IPS-NIHi7 (cell line): ENCODE measurements around the gene SRP68.
"Not testable (repeated sequence)": the region's sequence is repeated elsewhere in the genome, so short reads cannot be mapped to it uniquely, and the experiment has no call there.

Experiments used
- DNase-seq: peaks from one replicate; pipeline ENCODE4 v3.0.0; 2012; ENCODE audit warnings: mixed read lengths; ENCODE audit errors: extremely low spot score

The SRP68 gene

GRCh38 chr17:76046064-76046463 is 26.3 kb downstream of the SRP68 start:
- DNase-seq: no peak

GRCh38 chr17:76044475-76045007 is 27.8 kb downstream of the SRP68 start:
- not testable (repeated sequence) for DNase-seq

DNA sequence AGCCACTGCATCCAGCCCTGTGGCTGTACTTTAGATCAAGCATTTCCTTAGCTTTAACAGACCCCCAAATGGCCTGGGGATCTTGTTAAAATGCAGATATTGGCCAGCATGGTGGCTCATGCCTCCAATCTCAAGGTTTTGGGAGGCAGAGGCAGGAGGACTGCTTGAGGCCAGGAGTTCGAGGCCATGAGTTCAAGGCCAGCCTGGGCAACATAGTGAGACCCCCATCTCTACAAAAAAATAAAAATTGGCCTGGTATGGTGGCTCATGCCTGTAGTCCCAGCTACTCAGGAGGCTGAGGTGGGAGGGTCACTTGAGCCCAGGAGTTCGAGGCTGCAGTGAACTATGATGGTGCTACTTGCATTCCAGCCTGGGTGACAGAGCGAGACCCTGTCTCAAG is 29.4 kb downstream of the SRP68 start:
- not testable (repeated sequence) for DNase-seq

DNA sequence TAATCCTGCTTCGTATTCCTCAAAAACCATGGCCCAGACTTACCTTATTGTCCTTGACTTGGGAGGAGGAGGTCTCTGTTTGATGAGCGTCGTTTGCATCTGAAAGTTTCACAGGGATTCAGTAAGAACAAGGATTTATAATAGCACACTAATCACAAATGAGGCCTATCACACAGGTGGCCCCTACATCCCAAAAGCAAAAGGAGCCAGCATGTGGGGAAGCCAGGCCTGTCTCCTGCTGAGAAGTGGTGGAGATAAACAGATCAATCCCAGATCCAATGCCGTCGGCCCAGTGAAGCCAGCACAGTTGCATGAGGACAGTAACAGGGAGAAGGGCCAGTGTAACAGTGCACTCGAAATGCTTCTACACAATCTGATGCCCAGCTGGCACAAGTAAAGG is 31.9 kb downstream of the SRP68 start:
- DNase-seq: no peak

DNA sequence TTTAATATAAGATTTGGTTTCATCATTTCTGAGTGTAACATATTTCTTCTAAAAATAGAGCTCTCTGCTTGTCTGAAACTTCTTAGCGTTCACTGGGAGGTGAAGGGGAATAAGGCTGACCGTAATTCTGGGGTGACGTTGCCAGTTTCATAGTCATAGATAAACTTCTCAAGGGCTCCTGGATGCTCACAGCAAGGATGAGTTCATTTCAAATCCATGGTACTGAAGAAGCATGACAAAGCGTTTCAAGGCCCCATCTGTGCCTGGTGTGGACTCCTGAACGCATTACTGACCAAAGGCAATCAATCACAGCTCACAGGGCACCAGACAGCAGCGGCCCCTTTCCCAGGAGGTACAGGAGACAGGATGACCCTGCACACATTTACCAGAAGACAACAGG is 33.2 kb downstream of the SRP68 start:
- DNase-seq: no peak

DNA sequence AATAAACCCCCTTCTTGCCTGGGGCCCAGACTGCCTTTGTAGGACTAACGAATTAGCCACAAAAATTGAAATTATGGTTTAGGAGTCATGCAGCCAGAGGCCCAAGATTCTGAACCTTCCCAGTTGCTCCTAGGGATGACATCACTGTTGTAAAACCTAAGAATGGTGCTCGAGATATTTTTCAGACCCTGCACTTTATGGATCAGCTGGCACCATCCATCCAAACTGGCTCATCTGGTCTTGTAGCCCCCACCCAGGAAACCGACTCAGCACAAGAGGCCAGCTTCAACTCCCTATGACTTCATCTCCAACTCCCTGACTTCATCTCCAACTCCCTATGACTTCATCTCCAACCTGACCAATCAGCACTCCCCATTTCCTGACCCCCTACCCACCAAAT is 34.3 kb downstream of the SRP68 start:
- no peak for DNase-seq

DNA sequence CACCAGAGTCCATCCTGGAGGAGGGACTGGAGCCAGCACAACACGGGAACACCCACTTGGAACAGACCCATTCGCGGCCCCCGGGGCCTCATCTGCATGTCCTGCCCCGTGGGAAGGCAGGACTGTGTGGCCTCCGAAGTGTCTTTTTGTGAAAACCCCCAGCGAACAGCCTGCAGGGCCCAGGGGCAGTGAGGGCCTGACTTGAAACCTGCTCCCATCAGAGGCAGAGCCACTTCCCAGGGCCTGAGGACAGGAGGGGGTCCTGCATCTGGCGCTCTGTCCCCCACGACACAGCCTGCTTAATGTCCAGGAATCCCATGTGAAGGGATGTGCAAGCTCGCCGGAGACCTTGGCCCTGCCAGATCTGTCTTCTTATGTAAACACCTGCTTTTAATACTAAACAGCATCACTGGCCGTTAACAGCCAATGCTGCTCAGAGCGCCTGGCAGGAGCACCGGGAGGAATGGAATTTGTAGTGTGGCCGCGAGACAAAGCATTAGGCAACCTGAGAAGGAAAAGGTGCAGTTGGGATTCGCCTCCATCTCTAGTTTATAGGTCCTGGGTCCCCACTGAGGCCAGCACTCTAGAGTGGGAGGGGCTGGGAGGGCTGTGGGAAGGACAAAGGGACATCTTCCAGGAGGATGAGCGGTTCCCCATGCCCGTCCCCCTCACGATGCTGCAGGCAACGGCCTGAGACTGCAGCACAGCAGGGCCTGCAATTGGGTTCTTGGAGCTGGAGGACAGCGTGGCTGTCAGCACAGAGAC is 35.6 kb downstream of the SRP68 start:
- DNase-seq: peak; percentile 48

GRCh38 chr17:76034428-76035350 is 37.6 kb downstream of the SRP68 start:
- DNase-seq: no peak

GRCh38 chr17:76033139-76033538 is 39.2 kb downstream of the SRP68 start:
- no peak for DNase-seq

GRCh38 chr17:76032780-76033108 is 39.6 kb downstream of the SRP68 start:
- DNase-seq: no peak

- DNase-seq: no peak
Observed at GRCh38 chr17:76032073-76032779, 40.1 kb downstream of the SRP68 start.

DNA sequence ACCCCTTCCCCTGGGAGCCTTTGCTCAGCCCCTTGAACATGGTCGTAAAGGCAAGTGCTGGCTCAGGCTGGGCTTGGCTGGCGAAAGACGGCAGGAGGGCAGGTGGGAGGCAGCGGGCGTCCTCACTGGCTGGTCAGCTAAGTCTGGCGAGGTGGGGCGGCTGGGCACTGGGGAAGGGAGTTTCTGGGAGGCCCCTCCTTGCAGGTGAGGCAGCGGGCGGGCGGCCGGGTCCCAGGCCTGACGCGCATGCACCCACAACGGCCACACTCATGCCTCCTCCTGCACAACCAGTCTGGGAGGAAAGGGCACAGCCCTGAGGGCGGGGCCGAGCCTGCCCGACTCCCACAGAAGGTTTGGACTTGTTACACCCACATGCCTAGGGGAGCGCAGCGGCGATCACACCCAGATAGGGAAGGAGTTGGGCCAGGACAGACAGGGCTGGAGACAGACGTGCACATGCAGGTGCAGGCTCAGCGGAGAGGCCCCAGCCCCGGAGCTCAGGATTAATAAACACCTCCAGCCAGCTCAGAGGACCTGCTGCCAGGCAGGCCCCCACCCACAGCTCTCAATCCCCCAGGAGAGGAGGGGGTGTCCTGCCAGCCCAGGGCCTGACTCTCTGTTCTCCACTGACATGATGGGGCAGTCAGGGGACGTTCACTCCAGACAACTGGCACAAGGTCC is 45.0 kb downstream of the SRP68 start, which contains the start of gene EVPL:
EVPL (minus strand) TSS at position 148 of the 681 bp plus-strand sequence; CDS start at position 40, 108 bp downstream.
- DNase-seq: no peak

- no peak for DNase-seq
Observed at GRCh38 chr17:76026714-76027158, 45.6 kb downstream of the SRP68 start.

- DNase-seq: no peak
Observed at GRCh38 chr17:76025294-76025693, 47.0 kb downstream of the SRP68 start.

GRCh38 chr17:76024353-76024752 is 48.0 kb downstream of the SRP68 start:
- DNase-seq: no peak

DNA sequence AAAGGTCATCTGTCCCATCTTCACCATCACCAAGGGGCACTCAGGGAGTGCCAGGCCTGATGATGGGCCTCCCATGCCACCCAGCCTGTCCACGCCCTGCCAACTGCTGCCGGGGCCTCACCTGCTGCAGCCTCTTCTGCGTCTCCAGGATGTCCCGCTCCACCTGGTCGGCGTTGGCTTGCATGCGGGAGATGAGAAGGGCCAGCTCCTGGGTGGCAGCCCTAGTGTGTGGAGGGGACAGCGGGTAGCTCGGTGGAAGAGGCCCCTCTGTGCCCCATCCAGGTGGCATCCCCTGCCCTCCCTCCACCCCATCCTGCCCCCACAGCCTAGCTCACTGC is 48.4 kb downstream of the SRP68 start:
- DNase-seq: no peak

DNA sequence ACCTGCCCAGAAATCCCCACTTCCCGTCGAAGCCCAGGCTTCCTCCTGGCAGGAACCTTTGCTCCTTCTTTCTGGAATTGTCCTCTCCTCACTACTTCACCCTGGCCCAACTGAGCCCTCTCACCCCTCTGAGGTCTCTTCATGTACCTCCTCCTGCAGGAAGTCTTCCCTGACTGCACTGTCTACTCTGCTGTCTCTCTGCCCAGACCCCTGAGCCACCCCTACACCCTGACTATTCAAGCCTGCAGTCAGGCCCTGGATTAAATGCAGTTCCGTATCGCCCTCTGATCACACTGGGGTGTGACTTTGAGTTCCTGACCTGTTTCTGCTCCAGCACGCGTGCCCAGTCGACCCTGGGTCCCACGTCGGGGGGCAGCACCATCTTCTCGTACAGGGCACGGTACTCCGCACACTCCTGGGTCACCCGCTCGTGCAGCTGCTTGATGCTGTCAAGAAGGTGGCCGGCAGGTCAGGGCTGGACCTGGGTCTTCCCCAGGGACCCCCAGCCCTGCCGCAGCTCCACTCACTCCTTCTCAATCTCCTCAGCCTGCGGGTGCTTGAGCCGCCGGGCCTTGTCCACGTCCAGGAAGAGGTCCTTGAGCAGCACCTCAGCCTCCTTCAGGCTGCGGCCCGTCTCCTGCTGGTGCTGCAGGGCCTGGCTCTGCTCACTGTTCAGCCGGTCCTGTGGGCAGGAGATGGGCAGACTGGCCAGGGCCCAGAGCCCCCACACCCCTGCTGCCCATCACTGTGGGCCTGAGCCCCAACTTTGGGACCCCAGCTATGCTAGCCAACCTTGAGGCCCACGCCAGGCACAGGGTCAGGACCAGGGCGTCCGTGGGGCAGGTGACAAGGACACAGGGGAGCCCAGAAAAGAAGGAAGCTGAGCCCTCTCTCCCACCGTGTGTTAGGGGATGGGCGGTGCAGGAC is 49.1 kb downstream of the SRP68 start:
- no peak for DNase-seq

DNA sequence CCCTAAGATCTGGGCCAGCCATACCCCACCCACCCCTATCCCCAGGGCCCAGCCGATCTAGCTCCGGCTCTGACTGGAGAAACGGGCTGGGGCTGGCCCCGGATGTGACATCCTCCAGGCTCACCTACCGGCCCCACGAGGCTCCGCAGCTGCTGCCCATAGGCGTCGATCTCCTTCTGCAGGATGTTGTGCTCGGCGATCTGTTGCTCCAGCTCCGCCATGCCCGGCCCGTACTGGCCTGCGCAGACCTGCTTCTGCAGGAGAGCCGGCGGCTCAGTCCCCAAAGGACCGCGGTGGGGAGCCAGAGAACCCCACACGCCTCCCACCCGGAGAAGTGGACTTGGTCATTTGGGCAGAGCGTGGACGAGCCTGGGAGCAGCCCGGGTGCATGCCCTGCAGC is 50.0 kb downstream of the SRP68 start:
- no peak for DNase-seq

DNA sequence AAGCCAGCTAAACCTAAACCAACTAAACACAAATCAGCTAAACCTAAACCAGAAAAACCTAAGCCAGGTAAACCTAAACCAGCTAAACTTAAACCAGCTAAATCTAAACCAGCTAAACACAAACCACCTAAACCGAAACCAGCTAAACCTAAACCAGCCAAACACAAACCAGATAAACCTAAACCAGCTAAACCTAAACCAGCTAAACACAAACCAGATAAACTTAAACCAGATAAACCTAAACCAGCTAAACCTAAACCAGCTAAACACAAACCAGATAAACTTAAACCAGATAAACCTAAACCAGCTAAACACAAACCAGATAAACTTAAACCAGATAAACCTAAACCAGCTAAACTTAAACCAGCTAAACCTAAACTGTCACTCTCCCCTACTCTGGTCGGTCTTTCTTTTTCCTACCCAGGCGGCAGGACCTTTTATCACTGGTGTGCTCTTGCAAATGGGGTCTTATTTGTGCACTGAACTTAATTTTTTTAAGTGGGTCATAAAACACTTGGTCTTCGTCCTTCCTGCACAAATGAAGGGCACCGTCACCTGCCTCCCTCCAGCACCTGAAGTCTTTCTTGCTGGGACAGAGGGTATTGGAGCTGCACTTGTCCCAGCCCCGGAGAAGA is 52.4 kb downstream of the SRP68 start:
- no peak for DNase-seq

DNA sequence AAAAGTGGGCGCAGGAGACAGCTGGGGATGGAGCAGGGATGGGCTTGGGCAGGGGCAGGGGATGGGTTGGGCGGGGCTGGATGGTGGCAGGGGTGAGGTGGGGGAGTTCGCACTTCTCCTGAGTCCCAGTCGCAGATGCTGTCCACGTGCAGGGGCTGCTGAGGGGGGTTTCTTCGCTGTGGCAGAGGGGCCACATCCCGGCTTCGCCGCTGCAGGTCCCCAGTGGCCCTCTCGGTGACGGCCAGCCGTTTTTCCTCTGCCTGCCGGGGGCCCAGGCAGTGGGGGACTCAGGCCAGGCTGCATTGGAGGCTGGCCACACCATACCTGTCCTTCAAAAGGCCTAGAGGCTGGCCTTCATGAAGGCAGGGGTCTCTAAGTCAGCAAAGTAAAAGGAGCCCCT is 53.5 kb downstream of the SRP68 start:
- no peak for DNase-seq
